Measurements from ENCODE around the gene CHAD.

GRCh38 chr17:50511058-50511457 lies 42.4 kb upstream of the CHAD start:
- no peak for TF ChIP-seq CTCF (conservative IDR thresholded peaks at IDR 0.05 in 1 of 2, IDR thresholded peaks at IDR 0.05 in 1 of 2; ENCODE audit: extremely low read depth in 1 of 2, insufficient read depth in 1 of 2, low read depth in 1 of 2, low read length in 2 of 2)
- no peak for TF ChIP-seq EZH2 (IDR thresholded peaks at IDR 0.05; ENCODE audit: borderline replicate concordance, low read length)
